ENCODE measurements around the gene ABCC1.

Gene ABCC1

DNA sequence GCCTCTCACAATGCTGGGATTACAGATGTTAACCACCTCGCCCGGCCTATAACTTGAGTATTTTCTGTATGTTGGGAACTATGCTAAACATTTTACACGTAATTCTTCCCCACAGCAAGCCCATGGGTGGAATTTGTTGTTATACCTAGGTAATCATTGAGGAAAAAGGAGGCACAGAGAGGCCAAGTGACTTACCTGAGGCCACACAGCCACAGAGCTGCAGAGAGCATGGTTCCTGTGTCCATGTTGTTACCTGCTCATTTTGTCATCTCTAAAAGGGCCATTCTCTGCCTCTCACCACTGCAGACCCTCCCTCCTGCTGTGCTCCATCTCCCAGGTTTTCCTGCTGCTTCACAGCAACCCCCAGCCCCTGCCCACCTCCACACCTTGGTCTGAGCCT is 135.5 kb downstream of the ABCC1 start:
- no peak overlapping the region for H3K4me3 ChIP-seq (ENCODE audit: low read depth in 1 of 2, low read length in 2 of 2)
- no peaks in the 10 kb centered on the region for H3K4me1 ChIP-seq (ENCODE audit: insufficient read depth, low read length)
- no peak overlapping the region for H3K27ac ChIP-seq (ENCODE audit: low read length)
- H3K9ac ChIP-seq (ENCODE audit: low read depth, low read length), result no peak overlapping the region
- no peak for ATAC-seq (ENCODE audit: insufficient read depth, low read depth)
- DNase-seq, result no peak
- H3K27me3 ChIP-seq (ENCODE audit: insufficient read depth, low read length, poor library complexity), result no peaks in the 10 kb centered on the region
- H4K20me1 ChIP-seq (ENCODE audit: insufficient read depth, low read length), result no peaks in the 10 kb centered on the region; the same call in 1 of the 2 replicates
- no peaks in the 10 kb centered on the region for H3K79me2 ChIP-seq (ENCODE audit: insufficient read depth, low read length)
- H3K9me3 ChIP-seq (ENCODE audit: insufficient read depth, low read length, severe bottlenecking), result no peaks in the 10 kb centered on the region
- no peak overlapping the region for H2AFZ ChIP-seq (ENCODE audit: low read depth, low read length)
- H3K4me2 ChIP-seq (ENCODE audit: insufficient read depth, low read length), result no peak overlapping the region
- H3K36me3 ChIP-seq (ENCODE audit: insufficient read depth, low read length), result peaks cover 77% of the 10 kb centered on the region
- TF ChIP-seq EZH2 (IDR thresholded peaks at IDR 0.05; ENCODE audit: borderline replicate concordance, low read depth, low read length, severe bottlenecking), result no peak
- TF ChIP-seq, protein P1, sequence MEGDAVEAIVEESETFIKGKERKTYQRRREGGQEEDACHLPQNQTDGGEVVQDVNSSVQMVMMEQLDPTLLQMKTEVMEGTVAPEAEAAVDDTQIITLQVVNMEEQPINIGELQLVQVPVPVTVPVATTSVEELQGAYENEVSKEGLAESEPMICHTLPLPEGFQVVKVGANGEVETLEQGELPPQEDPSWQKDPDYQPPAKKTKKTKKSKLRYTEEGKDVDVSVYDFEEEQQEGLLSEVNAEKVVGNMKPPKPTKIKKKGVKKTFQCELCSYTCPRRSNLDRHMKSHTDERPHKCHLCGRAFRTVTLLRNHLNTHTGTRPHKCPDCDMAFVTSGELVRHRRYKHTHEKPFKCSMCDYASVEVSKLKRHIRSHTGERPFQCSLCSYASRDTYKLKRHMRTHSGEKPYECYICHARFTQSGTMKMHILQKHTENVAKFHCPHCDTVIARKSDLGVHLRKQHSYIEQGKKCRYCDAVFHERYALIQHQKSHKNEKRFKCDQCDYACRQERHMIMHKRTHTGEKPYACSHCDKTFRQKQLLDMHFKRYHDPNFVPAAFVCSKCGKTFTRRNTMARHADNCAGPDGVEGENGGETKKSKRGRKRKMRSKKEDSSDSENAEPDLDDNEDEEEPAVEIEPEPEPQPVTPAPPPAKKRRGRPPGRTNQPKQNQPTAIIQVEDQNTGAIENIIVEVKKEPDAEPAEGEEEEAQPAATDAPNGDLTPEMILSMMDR (IDR thresholded peaks at IDR 0.05; ENCODE audit: borderline replicate concordance, extremely low read depth, low read length, poor library complexity, severe bottlenecking), result no peak

DNA sequence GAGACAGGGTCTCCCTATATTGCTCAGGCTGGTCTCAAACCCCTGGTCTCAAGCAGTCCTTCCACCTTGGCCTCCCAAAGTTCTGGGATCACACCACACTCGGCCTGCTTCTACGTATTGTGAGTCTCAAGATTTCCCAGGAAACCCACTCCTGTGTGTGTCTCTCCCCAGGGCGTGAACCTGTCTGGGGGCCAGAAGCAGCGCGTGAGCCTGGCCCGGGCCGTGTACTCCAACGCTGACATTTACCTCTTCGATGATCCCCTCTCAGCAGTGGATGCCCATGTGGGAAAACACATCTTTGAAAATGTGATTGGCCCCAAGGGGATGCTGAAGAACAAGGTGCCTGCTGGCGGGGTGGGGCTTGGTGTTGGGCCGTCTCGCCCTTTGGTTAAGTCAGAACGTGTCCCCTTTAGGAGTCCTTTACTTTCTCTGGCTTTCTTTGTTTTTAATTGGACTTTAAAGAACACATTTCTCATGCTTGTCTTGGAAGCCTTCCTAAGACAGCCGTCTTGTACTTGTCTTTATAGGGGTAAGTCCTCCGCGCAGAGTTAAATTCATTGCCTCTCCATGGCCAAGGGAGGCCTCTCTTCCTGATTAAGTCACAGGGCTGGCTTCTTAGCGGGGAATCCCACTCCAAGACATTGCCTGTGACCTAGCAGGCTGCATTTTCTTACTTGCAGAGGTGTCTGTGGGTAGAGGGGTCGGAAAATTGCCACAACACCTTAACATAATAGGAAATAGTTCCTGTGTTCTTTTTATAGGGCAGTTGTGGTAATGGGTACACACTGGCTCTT is 137.4 kb downstream of the ABCC1 start:
- H4K20me1 ChIP-seq (ENCODE audit: insufficient read depth, low read length), result no peaks in the 10 kb centered on the region; the same call in 1 of the 2 replicates
- no peak overlapping the region for H3K9ac ChIP-seq (ENCODE audit: low read depth, low read length)
- no peak for ATAC-seq (ENCODE audit: insufficient read depth, low read depth)
- H3K4me3 ChIP-seq (ENCODE audit: low read depth in 1 of 2, low read length in 2 of 2), result no peak overlapping the region
- H3K4me1 ChIP-seq (ENCODE audit: insufficient read depth, low read length), result no peaks in the 10 kb centered on the region
- H2AFZ ChIP-seq (ENCODE audit: low read depth, low read length), result no peak overlapping the region
- no peaks in the 10 kb centered on the region for H3K79me2 ChIP-seq (ENCODE audit: insufficient read depth, low read length)
- TF ChIP-seq EZH2 (IDR thresholded peaks at IDR 0.05; ENCODE audit: borderline replicate concordance, low read depth, low read length, severe bottlenecking), result no peak
- TF ChIP-seq, protein P1 (IDR thresholded peaks at IDR 0.05; ENCODE audit: borderline replicate concordance, extremely low read depth, low read length, poor library complexity, severe bottlenecking), result no peak
- no peak for DNase-seq
- H3K27me3 ChIP-seq (ENCODE audit: insufficient read depth, low read length, poor library complexity), result no peaks in the 10 kb centered on the region
- no peak overlapping the region for H3K4me2 ChIP-seq (ENCODE audit: insufficient read depth, low read length)
- no peaks in the 10 kb centered on the region for H3K9me3 ChIP-seq (ENCODE audit: insufficient read depth, low read length, severe bottlenecking)
- H3K36me3 ChIP-seq (ENCODE audit: insufficient read depth, low read length), result peaks cover 84% of the 10 kb centered on the region
- no peak overlapping the region for H3K27ac ChIP-seq (ENCODE audit: low read length)

DNA sequence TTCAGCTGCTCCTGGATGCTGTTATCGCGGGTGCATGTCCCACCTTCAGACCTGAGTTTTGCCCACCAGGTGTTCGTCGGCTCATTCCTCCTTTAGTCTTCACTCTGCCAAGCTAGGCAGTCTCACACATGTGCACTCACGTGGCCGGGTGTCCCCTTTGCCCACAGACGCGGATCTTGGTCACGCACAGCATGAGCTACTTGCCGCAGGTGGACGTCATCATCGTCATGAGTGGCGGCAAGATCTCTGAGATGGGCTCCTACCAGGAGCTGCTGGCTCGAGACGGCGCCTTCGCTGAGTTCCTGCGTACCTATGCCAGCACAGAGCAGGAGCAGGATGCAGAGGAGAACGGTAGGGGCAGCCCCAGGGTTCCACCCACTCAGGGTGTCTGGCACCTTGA is 140.8 kb downstream of the ABCC1 start:
- H3K9me3 ChIP-seq (ENCODE audit: insufficient read depth, low read length, severe bottlenecking), result no peaks in the 10 kb centered on the region
- no peaks in the 10 kb centered on the region for H3K79me2 ChIP-seq (ENCODE audit: insufficient read depth, low read length)
- no peak overlapping the region for H3K4me3 ChIP-seq (ENCODE audit: low read depth in 1 of 2, low read length in 2 of 2)
- H3K27me3 ChIP-seq (ENCODE audit: insufficient read depth, low read length, poor library complexity), result no peaks in the 10 kb centered on the region
- H2AFZ ChIP-seq (ENCODE audit: low read depth, low read length), result no peak overlapping the region
- no peaks in the 10 kb centered on the region; the same call in 1 of the 2 replicates for H4K20me1 ChIP-seq (ENCODE audit: insufficient read depth, low read length)
- no peak overlapping the region for H3K4me2 ChIP-seq (ENCODE audit: insufficient read depth, low read length)
- no peak overlapping the region for H3K9ac ChIP-seq (ENCODE audit: low read depth, low read length)
- no peaks in the 10 kb centered on the region for H3K4me1 ChIP-seq (ENCODE audit: insufficient read depth, low read length)
- H3K36me3 ChIP-seq (ENCODE audit: insufficient read depth, low read length), result peaks cover 77% of the 10 kb centered on the region
- ATAC-seq (ENCODE audit: insufficient read depth, low read depth) (no peak), DNase-seq (no peak)
- no peak overlapping the region for H3K27ac ChIP-seq (ENCODE audit: low read length)
- no peak for TF ChIP-seq EZH2 (IDR thresholded peaks at IDR 0.05; ENCODE audit: borderline replicate concordance, low read depth, low read length, severe bottlenecking)
- TF ChIP-seq, protein P1 (IDR thresholded peaks at IDR 0.05; ENCODE audit: borderline replicate concordance, extremely low read depth, low read length, poor library complexity, severe bottlenecking), result no peak

All from DND-41 (cell line).